GM18502 (cell line): ENCODE results near the gene DNAJC13.
"Not testable (repeated sequence)": the region's sequence is repeated elsewhere in the genome, so short reads cannot be mapped to it uniquely, and the experiment has no call there.

Experiments
- ATAC-seq: cut with Tn5 transposase; IDR thresholded peaks from one replicate; pipeline ENCODE4 v1.9.1; 2021; ENCODE audit warnings: mild to moderate bottlenecking; ENCODE audit not compliant: unreplicated experiment, poor library complexity

DNAJC13 gene

DNA sequence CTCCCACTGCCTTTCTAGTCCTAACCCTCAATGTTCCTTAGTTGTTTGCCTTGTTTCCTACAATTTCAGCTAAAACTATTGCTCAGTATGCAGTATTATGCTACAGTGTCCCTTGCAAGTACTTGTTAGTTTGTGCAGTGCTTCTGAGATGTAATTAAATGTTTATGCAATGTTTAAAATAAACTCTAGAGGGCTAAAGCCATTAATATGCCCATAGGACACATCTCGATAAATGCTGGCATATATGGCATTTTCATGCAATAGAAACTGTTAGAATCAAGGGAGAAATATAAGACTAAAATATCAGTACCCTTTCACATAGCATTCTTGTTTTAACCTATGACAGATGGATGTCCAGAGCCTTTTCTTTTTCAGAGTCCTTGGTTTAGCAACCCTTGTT is 120.0 kb downstream of the DNAJC13 start:
- no peak for ATAC-seq

DNA sequence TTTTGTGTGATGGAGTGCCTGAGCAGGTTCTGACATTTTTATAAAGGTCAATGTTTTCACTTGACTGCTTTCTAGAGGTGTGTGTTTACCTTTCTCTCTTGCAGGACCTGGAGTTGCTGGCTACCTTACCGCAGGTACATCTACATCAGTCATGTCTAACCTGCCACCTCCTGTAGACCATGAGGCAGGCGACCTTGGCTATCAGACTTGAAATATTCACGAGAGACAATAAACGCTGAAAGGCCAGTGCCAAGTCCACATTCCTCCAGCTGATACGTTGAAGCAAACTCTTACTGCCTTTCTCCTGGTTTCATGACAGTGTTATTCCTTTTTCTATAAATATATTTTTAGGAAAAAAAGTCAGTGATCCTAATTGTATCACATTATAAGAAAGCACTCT is 120.8 kb downstream of the DNAJC13 start:
- no peak for ATAC-seq

DNA sequence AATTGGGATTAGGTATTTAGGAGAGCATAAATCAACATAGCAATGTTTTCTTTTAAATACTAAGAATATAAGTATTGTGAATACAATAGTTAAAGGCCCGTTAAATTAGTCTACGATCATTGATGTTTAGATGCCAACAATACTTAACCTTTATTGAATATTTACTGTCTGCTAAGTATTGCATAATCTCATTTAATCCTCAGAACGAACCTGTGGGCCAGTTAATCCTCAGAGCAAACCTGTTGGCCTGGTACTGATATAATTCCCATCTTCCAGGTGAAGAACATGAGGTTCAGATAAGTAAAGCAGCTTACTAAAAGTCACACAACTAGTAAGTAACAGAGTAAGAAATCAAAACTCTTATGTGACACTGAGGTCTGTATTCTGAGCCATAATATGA is 122.4 kb downstream of the DNAJC13 start:
- no peak for ATAC-seq

DNA sequence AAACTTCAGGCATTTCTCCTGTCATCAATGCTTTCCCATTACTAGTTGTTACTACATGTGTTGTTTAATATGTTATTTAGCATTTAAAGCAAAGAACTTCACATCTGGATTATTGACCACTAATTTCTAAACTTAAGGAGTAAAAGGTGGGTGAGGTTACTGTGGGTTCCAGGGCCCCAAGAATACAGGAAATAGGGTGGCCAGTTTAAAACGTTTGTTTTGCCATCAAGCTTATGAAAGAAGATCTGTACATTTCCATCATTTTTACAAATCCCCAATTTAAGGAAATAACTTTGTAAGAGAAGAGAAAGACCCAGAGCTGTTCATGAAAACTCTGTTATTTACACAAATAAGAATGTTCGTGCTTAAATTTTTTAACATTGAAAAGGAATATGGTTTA is 125.3 kb downstream of the DNAJC13 start:
- ATAC-seq: no peak

DNA sequence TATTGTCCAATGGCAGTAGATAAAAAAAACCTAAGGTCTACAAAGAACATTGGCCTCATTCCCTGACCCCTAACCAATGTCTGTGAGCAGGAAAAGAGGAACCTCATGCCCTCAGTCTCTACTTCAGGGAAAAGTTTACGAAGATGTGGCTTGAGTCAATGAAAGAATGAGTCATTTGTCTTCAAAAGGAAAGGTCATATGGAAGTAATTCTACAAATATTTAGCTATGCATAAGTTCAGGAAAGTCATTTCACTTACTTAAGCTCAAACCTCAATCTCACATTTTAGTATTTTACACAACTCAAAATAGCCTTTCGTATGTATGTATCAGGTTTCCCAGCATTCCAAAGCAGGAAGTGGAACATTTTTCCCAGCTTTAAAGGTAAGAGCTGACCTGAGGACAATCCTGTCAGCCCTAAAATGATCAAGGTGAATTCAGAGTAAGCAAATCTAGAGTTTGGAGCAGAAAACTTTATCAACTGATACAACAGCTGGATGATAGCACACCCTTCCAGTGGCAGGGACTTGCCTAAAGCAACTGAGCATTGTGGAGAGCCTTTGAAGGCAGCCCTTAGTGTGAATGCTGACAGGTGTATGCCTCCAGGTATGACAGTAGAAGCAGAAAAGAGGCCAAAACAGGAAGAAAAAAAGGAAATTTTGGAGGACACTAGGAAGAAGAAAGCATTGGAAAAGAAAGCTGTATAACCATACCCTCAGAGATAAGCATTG is 125.9 kb downstream of the DNAJC13 start:
- no peak for ATAC-seq

DNA sequence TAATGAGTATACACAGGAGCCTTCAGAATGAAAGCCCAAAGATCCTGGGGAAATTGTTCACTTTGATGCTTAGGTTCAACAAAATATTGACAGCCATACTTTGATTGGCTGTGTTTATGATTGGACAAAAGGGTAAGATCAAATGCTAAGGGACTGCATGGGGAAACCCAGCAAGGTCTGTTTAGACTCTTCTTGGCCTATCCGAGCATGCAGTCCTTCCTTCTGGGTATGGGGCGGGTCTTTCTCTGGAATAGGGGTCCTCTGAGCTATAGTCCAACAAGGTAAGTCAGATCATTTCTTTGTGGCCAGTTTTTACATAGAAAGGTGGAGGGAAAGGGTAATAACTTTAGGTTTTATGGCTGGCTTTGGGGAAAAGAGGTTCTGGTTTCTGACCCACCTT is 126.8 kb downstream of the DNAJC13 start:
- no peak for ATAC-seq

DNA sequence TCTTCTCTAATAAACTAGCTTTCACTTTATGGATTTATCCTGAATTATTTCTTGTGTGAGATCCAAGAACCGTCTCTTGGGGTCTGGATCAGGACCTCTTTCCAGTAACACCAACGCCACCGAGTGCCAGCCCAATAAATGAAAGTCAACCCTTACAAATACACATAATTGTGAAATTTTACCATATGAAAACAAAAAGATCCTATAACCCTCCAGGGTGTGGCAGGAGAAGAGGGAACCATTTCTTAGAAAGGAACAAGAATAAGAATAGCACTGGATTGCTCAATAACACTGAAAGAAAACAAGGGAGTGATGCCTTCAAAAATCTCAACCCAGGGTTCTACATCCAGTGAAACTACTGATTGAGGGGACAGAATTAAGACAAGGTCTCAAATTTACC is 128.2 kb downstream of the DNAJC13 start:
- no peak for ATAC-seq

DNA sequence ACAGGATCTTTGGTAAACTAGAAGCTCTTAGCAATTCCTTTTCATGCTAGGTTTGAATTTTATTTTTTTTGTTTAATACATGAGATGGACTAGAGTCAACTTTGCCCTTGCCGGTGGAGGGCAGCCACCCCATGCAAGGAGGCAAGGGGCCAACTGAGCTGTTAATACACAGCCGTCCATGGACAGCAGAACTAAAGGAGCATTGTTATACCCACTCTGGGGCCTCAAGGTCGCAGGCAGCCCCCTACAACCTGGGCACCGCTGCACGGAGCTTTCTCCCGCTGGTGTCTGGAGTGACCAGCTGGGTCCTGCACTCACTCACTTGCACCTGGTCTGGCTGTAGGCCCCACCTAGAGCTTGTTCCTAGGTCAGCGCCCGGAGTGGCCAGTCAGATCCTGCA is 131.9 kb downstream of the DNAJC13 start:
- no peak for ATAC-seq

DNA sequence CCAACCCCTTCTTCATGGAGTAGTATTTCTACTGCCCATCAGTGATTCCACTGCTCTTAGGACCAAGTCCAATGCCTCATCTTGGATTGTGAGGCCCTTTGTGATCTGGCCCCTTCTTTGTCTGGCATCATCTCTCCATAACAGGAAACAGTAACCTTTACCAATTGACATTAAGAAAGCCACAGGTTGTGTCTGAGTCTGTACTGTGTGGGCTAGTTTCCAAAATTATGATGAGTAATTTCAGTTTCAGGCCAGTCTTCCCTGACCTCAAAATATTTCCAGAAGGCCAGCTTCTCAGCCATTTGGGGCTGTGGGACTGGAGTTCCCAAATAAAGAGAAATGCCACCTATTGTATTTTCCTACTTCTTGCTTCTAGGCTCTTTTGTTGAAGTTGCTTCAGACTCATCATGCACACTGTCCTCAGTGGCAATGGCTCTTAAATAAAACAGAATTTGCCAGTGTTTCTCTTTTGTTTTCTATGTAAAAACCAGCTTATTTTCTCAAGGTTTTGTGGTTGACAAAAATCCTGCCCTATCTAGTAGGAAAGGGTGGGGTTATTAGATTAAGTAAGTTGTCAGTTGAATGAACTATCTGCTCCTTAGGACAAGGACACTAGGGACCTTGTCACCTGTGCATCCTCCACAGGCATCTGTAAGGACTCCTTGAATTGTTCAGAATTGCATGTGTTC is 132.7 kb downstream of the DNAJC13 start:
- peak; percentile 80 for ATAC-seq

DNA sequence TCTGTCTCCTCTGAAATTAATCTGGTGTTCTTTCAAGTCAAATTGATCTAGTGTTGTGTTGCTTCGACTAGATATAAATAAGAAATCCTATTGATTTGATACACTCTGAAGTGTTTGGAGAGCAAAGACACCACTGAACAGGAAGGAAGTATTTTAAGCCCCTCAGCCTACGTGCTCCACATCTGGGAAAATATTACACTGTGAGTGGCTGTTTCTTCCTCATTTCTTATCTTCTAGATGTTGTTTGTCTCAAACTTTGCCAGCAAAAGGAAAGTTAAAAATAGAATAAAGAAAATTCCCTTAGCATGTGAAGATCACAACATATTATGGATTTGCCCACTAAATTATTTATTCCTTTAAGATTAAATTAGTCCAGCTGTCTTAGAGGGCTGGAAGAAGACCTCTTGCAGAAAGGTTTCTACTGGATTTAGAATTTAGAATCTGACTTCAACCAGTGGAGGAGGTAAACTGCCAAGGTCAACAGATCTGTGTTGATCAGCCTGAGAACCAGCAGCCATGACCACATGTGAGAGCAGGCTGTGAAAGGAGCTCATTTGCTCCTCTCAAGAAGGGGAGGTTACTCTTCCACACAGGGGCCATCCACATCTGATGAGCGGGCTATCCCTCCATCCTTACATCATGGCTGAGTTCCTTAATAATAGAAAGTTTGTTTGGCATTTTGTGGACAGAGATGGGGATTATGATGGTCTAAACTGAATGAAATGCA is 133.4 kb downstream of the DNAJC13 start:
- ATAC-seq: no peak

DNA sequence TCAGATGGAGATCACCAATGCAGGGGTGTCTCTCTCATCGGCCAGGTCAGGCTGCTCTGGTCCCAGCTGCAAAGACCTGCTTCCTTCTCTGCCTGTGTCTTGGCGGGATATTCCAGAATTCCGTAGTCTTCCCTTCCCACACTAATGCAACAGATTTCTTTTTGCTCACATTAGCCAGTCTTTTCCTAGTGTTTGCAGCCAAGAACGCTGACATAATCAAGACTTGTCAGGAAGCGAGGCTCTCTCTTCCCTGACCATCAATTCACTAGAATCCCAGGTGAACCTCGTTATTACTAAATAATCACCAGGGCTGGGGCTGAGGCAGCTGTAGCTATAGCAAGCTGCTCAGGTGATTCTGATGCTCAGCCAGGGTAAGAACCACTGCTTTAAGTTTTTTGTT is 136.5 kb downstream of the DNAJC13 start:
- no peak for ATAC-seq

DNA sequence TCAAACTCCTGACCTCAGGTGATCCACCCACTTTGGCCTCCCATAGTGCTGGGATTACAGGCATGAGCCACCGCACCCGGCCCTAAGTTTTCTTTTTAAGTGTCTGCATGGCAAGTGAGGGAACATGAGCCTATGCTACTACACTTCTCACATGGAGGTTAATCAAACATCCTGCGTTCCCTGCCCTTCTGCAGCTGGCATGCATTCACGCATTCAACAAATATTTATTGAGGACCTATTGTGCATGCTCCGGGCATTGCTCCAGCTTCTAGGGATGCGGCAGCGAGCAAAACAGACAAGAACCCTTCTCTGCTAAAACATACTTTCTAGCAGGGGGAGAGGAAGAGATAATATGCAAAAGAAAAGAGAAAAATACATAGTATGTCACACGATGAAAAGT is 137.1 kb downstream of the DNAJC13 start:
- no peak for ATAC-seq

DNA sequence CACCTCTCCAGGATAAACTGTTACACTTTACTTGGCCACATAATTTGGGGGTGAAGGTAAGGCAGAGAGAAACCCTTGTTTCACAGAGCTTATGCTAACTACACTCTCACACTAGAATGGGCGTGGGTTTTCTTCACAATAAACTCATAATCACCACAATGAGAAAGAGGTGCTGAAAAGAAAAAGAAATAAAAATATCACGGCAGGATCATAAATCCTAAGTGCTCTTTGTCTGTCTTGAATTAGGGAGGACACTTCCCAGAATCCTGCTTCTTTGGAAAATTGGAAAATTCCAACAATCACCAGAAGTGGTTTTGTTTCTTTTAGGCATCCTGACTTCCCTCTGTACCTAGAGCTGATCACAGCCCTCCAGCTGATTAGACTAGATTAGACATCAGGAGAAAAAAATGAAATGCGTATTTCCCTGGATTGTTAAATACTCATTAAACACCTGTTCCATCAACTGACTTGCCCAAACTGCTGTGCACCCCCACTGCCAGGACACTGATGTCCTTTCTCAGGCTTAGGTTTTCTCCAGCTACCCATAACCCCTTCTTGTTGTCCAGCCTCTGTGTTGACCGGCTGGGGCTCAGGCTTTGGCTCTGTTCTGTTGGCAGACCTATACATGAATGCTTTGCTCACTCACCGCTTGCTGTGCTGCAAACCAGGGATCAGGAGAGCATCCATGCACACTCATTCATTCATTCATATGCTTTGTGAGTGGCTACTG is 138.2 kb downstream of the DNAJC13 start:
- no peak for ATAC-seq

DNA sequence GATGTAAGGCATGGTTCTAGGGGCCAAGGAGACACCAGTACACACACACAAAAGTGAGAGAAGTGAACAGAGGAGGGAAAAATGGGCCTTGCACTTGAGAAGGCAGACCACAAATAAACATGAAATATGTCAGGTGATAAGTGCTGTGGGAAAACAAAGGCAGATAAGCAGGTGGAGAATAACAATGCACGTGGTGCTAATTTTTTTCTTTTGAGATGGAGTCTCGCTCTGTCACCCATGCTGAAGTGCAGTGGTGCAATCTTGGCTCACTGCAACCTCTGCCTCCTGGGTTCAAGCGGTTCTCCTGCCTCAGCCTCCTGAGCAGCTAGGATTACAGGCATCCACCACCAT is 138.7 kb downstream of the DNAJC13 start:
- not testable (repeated sequence) for ATAC-seq

DNA sequence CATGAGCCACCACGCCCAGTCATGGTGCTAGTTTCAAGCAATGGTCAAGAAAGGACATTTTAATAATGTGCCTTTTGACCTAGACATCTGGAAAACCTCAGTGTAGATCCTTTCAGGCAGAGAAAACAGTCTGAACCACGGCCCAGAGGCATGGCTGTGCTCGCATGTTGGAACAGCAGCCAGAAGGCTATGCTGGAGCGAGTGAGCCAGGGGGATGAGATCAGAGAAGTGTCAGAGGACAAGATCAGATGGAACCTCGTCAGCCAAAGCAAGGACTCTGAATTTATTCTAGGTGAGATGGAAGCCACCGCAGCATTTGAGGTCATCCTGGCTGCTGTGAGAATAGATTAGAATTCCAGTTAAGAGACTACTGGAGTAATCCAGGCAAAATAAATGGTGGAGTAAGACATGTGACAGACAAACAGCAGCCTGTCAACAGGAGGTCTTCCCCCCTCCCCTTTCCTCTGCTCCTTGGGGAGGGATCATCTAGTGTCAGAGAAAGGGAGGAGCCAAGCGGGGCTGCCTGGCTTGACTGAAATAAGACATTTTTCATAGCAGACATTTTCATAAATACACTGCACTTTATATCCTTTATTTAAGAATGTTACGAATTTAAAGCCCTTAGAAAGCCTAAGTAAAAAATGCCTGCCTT is 139.3 kb downstream of the DNAJC13 start:
- ATAC-seq: no peak

DNA sequence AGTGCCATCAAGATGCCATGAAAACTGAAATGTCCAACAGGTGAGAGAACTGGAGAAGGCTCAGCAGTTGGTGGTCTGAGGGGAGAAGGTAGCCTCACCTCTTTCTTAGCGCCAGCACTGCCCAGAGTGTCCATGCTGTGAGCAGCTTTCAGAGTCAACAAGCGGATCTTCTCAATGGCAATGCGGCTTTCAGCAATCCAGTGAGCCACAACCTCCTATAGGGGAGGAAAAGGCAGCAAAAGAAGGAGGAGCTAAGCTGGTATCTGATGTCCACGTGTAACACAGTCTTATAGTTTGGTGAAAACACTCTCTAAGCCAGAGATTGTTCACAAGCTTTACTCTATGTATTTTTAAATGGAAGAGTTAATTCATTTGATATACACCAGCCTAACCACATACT is 143.7 kb downstream of the DNAJC13 start:
- no peak for ATAC-seq

DNA sequence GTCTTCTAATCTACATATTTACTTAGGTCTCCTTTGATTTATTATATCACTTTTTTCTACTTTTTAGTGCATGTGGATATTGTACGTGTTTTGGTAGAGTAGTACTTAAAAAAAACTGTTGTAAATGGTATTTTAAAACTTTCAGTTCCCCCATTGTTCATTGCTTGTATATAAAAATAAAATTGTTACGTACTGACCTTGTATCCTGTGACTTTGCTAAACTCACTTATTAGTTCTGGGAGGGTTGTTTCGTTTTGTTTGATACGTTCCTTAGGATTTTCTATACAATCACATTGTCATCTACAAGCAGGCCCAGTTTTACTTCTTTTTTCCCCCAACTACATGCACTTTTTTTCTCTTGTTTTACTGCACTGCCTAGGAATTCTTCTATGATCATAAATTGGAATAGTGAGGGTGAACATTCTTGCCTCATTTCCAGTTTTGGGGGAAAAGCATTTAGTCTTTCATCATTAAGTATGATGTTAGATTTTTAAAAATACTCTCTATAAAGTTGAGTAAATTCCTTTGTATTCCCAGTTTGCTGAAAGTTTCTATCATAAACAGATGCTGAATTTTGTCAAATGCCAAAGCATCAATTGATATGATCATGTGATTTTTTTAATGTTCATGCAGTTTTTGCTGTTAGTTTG is 146.2 kb downstream of the DNAJC13 start:
- no peak for ATAC-seq

DNA sequence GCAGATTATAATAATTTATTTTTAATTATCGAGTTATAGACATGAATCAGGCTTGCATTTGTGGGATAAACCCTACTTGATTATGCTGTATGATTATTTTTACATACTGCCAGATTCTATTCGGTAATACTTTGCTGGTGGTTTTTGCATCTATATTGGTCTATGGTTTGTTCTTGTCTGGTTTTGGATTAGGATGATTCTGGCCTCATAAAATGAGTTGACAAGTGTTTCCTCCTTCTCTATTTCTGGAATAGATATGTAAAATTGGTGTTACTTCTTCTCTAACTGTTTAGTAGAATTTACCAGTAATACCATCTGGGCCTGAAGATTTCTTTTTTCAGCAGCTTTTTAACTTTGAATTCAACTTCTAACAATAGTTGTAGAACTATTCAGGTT is 146.8 kb downstream of the DNAJC13 start:
- no peak for ATAC-seq

DNA sequence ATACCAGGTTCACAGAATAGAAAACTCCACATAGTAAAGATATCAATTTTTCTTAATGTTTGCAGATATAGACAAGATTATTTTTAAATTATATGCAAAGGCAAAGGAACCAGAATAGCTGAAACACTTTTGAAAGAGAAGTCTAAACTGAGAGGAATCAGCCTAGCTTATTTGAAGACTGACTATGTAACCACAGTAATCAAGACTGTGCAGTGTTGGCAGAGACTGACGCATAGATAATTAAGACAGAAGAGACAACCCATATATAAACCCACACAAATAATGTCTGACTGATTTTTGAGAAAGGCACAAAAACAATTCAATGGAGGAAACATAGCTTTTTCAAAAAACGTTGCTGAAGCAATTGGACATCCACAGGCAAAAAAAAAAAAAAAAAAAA is 151.1 kb downstream of the DNAJC13 start:
- no peak for ATAC-seq

DNA sequence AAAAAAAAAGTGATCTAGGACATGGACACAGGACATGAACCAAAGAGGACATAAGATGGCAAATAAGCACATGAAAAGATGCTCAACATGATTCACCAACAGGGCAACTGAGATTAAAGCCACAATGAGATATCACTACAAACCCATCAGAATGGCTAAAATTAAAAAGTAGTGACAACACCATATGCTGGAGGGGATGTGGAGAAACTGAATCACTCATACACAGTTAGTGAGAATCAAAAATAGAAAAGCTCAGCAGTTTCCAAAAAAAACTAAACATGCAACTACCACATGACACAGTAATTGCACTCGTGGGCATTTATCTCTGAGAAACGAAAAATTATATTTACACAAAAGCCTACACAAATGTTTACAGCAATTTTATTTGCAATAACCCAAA is 151.9 kb downstream of the DNAJC13 start:
- no peak for ATAC-seq
